Nephron (organoid): ENCODE results near the gene VAMP4.
"Not testable (repeated sequence)": the region's sequence is repeated elsewhere in the genome, so short reads cannot be mapped to it uniquely, and the experiment has no call there.

Experiments
- H3K27ac Mint-ChIP-seq, 3 experiments: 2 replicates each; pipeline ENCODE4 v1.8.0; 2020; ENCODE audit warnings: mixed read lengths in 3 of 3, mild to moderate bottlenecking in 2 of 3, moderate library complexity in 1 of 3
- H3K27me3 Mint-ChIP-seq: 2 replicates; pipeline ENCODE4 v1.8.0; 2021; ENCODE audit warnings: low read depth, mild to moderate bottlenecking, moderate library complexity, mixed read lengths
- H3K36me3 Mint-ChIP-seq: 2 replicates; pipeline ENCODE4 v1.8.0; 2020; ENCODE audit warnings: low read depth, mixed read lengths
- H3K4me1 Mint-ChIP-seq: 2 replicates; pipeline ENCODE4 v1.8.0; 2020; ENCODE audit warnings: mixed read lengths
- H3K4me3 Mint-ChIP-seq, 3 experiments: 2 replicates each; pipeline ENCODE4 v1.8.0; 2020; ENCODE audit warnings: mild to moderate bottlenecking in 3 of 3, mixed read lengths in 3 of 3, moderate library complexity in 2 of 3
- H3K9me3 Mint-ChIP-seq: 2 replicates; pipeline ENCODE4 v1.8.0; 2020; ENCODE audit warnings: mixed read lengths
- CTCF ChIP-seq, 3 experiments: fragments of 200-600 bp; sonication (generic); IDR thresholded peaks; one replicate each; pipeline ENCODE4 v1.5.0; 2021; ENCODE audit warnings: antibody characterized with exemption in 3 of 3; ENCODE audit not compliant: unreplicated experiment in 3 of 3

Gene VAMP4

GRCh38 chr1:171711643-171712042 lies 30.2 kb downstream of the VAMP4 start:
- TF ChIP-seq CTCF (IDR thresholded peaks at IDR 0.05; ENCODE audit: unreplicated experiment in 3 of 3): no peak
- H3K4me1 Mint-ChIP-seq: no peaks in the 10 kb centered on the region
- no peak overlapping the region for H3K4me3 Mint-ChIP-seq
- no peak overlapping the region for H3K27ac Mint-ChIP-seq
- no peaks in the 10 kb centered on the region for H3K27me3 Mint-ChIP-seq
- peaks cover 9% of the 10 kb centered on the region for H3K36me3 Mint-ChIP-seq
- no peaks in the 10 kb centered on the region for H3K9me3 Mint-ChIP-seq

GRCh38 chr1:171707583-171707982 lies 34.3 kb downstream of the VAMP4 start:
- no peak for TF ChIP-seq CTCF (IDR thresholded peaks at IDR 0.05; ENCODE audit: unreplicated experiment in 3 of 3)
- Mint-ChIP-seq H3K4me3 (no peak overlapping the region), H3K4me1 (no peaks in the 10 kb centered on the region), H3K27ac (no peak overlapping the region), H3K36me3 (peaks cover 9% of the 10 kb centered on the region), H3K9me3 (no peaks in the 10 kb centered on the region), H3K27me3 (no peaks in the 10 kb centered on the region)

- no peak overlapping the region for H3K27ac Mint-ChIP-seq
- H3K27me3 Mint-ChIP-seq: no peaks in the 10 kb centered on the region
- no peaks in the 10 kb centered on the region for H3K4me1 Mint-ChIP-seq
- H3K9me3 Mint-ChIP-seq: no peaks in the 10 kb centered on the region
- peaks cover 2% of the 10 kb centered on the region for H3K36me3 Mint-ChIP-seq
- no peak overlapping the region for H3K4me3 Mint-ChIP-seq
- TF ChIP-seq CTCF (IDR thresholded peaks at IDR 0.05; ENCODE audit: unreplicated experiment in 3 of 3): no peak
Measured at GRCh38 chr1:171702598-171702997, 39.3 kb downstream of the VAMP4 start.

- no peak for TF ChIP-seq CTCF (IDR thresholded peaks at IDR 0.05; ENCODE audit: unreplicated experiment in 3 of 3)
Measured at GRCh38 chr1:171699531-171699930, 42.3 kb downstream of the VAMP4 start.

GRCh38 chr1:171695772-171696171 lies 46.1 kb downstream of the VAMP4 start:
- H3K27me3 Mint-ChIP-seq, H3K4me3 Mint-ChIP-seq: not testable (repeated sequence)

More at GRCh38 chr1:171699531-171699930, 42.3 kb downstream of the VAMP4 start:
- Mint-ChIP-seq H3K36me3 (peaks cover 20% of the 10 kb centered on the region), H3K4me3 (no peak overlapping the region), H3K4me1 (no peaks in the 10 kb centered on the region), H3K27ac (peak overlapping the region in 1 of 3 experiments; percentile 12), H3K27me3 (no peaks in the 10 kb centered on the region), H3K9me3 (peaks cover 15% of the 10 kb centered on the region)

GRCh38 chr1:171693541-171693940 lies 48.3 kb downstream of the VAMP4 start:
- Mint-ChIP-seq H3K36me3 (peaks cover 20% of the 10 kb centered on the region), H3K9me3 (peaks cover 26% of the 10 kb centered on the region)
- not testable (repeated sequence) for H3K27me3 Mint-ChIP-seq, H3K4me3 Mint-ChIP-seq, H3K27ac Mint-ChIP-seq, H3K4me1 Mint-ChIP-seq

More at GRCh38 chr1:171695772-171696171, 46.1 kb downstream of the VAMP4 start:
- Mint-ChIP-seq H3K36me3 (peaks cover 20% of the 10 kb centered on the region), H3K9me3 (peaks cover 26% of the 10 kb centered on the region)
- not testable (repeated sequence) for H3K4me1 Mint-ChIP-seq, H3K27ac Mint-ChIP-seq

- H3K4me1 Mint-ChIP-seq: peaks cover 5% of the 10 kb centered on the region
- TF ChIP-seq CTCF (IDR thresholded peaks at IDR 0.05; ENCODE audit: unreplicated experiment in 3 of 3): no peak
- no peaks in the 10 kb centered on the region for H3K9me3 Mint-ChIP-seq
- no peak overlapping the region for H3K4me3 Mint-ChIP-seq
- H3K27ac Mint-ChIP-seq: no peak overlapping the region
- no peaks in the 10 kb centered on the region for H3K27me3 Mint-ChIP-seq
- no peaks in the 10 kb centered on the region for H3K36me3 Mint-ChIP-seq
Measured at GRCh38 chr1:171683870-171684269, 58.0 kb downstream of the VAMP4 start.
